ENCODE measurements around the gene RPL9.
"Not testable (repeated sequence)": the region's sequence is repeated elsewhere in the genome, so short reads cannot be mapped to it uniquely, and the experiment has no call there.

The RPL9 gene

GRCh38 chr4:39458505-39459300 is at the start of gene RPL9, which contains the start of gene LIAS:
Gene RPL9, minus strand, starts transcription at chr4:39458922. Its CDS starts 483 bp downstream, at chr4:39458439.
Gene LIAS, plus strand, starts transcription at chr4:39459056. Its CDS starts 62 bp downstream, at chr4:39459118.
- peak; percentile 89 for FAIRE-seq

GRCh38 chr4:39505581-39505980 is 46.9 kb upstream of the RPL9 start:
- FAIRE-seq, result no peak

- FAIRE-seq, result no peak
Measured at GRCh38 chr4:39504538-39504937, 45.8 kb upstream of the RPL9 start.

- FAIRE-seq, result not testable (repeated sequence)
Measured at GRCh38 chr4:39502664-39503035, 43.9 kb upstream of the RPL9 start.

GRCh38 chr4:39502019-39502663 is 43.4 kb upstream of the RPL9 start:
- FAIRE-seq, result peak; percentile 49

GRCh38 chr4:39498727-39499020 is 40.0 kb upstream of the RPL9 start:
- FAIRE-seq, result no peak

GRCh38 chr4:39497909-39498726 is 39.4 kb upstream of the RPL9 start:
- no peak for FAIRE-seq

- FAIRE-seq, result no peak
Measured at GRCh38 chr4:39495446-39496213, 36.9 kb upstream of the RPL9 start.

GRCh38 chr4:39494354-39494753 is 35.6 kb upstream of the RPL9 start:
- no peak for FAIRE-seq

GRCh38 chr4:39490322-39490721 is 31.6 kb upstream of the RPL9 start:
- no peak for FAIRE-seq

GRCh38 chr4:39486221-39486804 is 27.6 kb upstream of the RPL9 start:
- FAIRE-seq, result no peak

- FAIRE-seq, result no peak
Measured at GRCh38 chr4:39484582-39485272, 26.0 kb upstream of the RPL9 start.

GRCh38 chr4:39480902-39481695 is 22.4 kb upstream of the RPL9 start:
- FAIRE-seq, result no peak

GRCh38 chr4:39480251-39480650 is 21.5 kb upstream of the RPL9 start:
- no peak for FAIRE-seq

- FAIRE-seq, result no peak
Measured at GRCh38 chr4:39476187-39476895, 17.6 kb upstream of the RPL9 start.

- no peak for FAIRE-seq
Measured at GRCh38 chr4:39472396-39472795, 13.7 kb upstream of the RPL9 start.

- FAIRE-seq, result no peak
Measured at GRCh38 chr4:39470402-39470801, 11.7 kb upstream of the RPL9 start.

- FAIRE-seq, result peak; percentile 100
Measured at GRCh38 chr4:39469429-39470077, 10.8 kb upstream of the RPL9 start.

- no peak for FAIRE-seq
Measured at GRCh38 chr4:39467464-39467863, 8.7 kb upstream of the RPL9 start.

GRCh38 chr4:39466747-39467146 is 8.0 kb upstream of the RPL9 start:
- no peak for FAIRE-seq

Data from islet of Langerhans (tissue), 1 donor.